GM19372 (cell line): ENCODE data around the gene ZNF684.
"Not testable (repeated sequence)": the region's sequence is repeated elsewhere in the genome, so short reads cannot be mapped to it uniquely, and the experiment has no call there.

Experiments
- ATAC-seq: cut with Tn5 transposase; IDR thresholded peaks from one replicate; pipeline ENCODE4 v1.9.1; 2021; ENCODE audit warnings: mild to moderate bottlenecking, low read depth, moderate library complexity; ENCODE audit not compliant: unreplicated experiment

Gene ZNF684

GRCh38 chr1:40567825-40568224 lies 36.4 kb downstream of the ZNF684 start:
- no peak for ATAC-seq

- not testable (repeated sequence) for ATAC-seq
These were observed 43.4 kb downstream of the ZNF684 start for GRCh38 chr1:40574805-40575204.

- ATAC-seq = no peak
These were observed 43.9 kb downstream of the ZNF684 start for GRCh38 chr1:40575336-40575735.

- no peak for ATAC-seq
These were observed 50.7 kb downstream of the ZNF684 start for GRCh38 chr1:40582116-40582515.

- ATAC-seq = no peak
These were observed 52.5 kb downstream of the ZNF684 start for GRCh38 chr1:40583980-40584379.

GRCh38 chr1:40588586-40588985 lies 57.1 kb downstream of the ZNF684 start:
- ATAC-seq = no peak

GRCh38 chr1:40592107-40592803 lies 60.8 kb downstream of the ZNF684 start:
- ATAC-seq = no peak

- no peak for ATAC-seq
These were observed 62.2 kb downstream of the ZNF684 start for GRCh38 chr1:40593449-40594186.

- no peak for ATAC-seq
These were observed 62.7 kb downstream of the ZNF684 start for GRCh38 chr1:40594187-40594531.

- ATAC-seq = no peak
These were observed 64.2 kb downstream of the ZNF684 start for GRCh38 chr1:40595623-40596022.
